Keratinocyte (primary cell): ENCODE results near the gene CNTNAP1. TPM values are rescaled to one million over a fixed set of nuclear protein-coding genes. Genes with fewer than 3 reads are reported as not detected.
"Not testable (repeated sequence)": the region's sequence is repeated elsewhere in the genome, so short reads cannot be mapped to it uniquely, and the experiment has no call there.

ENCODE experiments used
- DNase-seq: peaks from one replicate; pipeline ENCODE4 v3.0.0-alpha.2; 2011; ENCODE audit warnings: low read depth, missing footprints, low spot score
- FAIRE-seq: peaks from 2 replicates; lab custom pipeline; 2011; peaks lifted over from hg19 to GRCh38; lab: Jason Lieb, UNC
- H2AFZ ChIP-seq: 2 replicates; pipeline ENCODE4 v1.6.0; 2012; ENCODE audit warnings: low read length, control low read depth, inconsistent platforms; ENCODE audit not compliant: control insufficient read depth
- H3K27ac ChIP-seq: 2 replicates; pipeline ENCODE4 v1.5.1; 2011; ENCODE audit warnings: low read length; ENCODE audit not compliant: control insufficient read depth, insufficient read depth
- H3K27me3 ChIP-seq: 3 replicates; pipeline ENCODE4 v1.6.0; 2011; ENCODE audit warnings: low read length; ENCODE audit not compliant: control insufficient read depth, insufficient read depth; ENCODE audit errors: extremely low read depth
- H3K36me3 ChIP-seq, 2 experiments: 2 replicates in 1 of 2; 3 replicates in 1 of 2; pipeline ENCODE4 v1.5.1; 2011; ENCODE audit warnings: low read length in 2 of 2, mild to moderate bottlenecking in 1 of 2; ENCODE audit not compliant: control insufficient read depth in 2 of 2, insufficient read depth in 2 of 2; ENCODE audit errors: extremely low read depth in 1 of 2
- H3K4me1 ChIP-seq: 3 replicates; pipeline ENCODE4 v1.5.1; 2011; ENCODE audit warnings: low read length; ENCODE audit not compliant: control insufficient read depth, insufficient read depth; ENCODE audit errors: extremely low read depth
- H3K4me2 ChIP-seq: 3 replicates; pipeline ENCODE4 v1.6.0; 2011; ENCODE audit warnings: low read depth, low read length; ENCODE audit not compliant: control insufficient read depth, insufficient read depth; ENCODE audit errors: extremely low read depth
- H3K4me3 ChIP-seq, 3 experiments: fragments of 200-600 bp in 1 of 3; sonication (generic) in 1 of 3; 2 replicates in 2 of 3; 3 replicates in 1 of 3; pipeline ENCODE4 v1.5.1; 2011 to 2016; ENCODE audit warnings: low read length in 3 of 3, mild to moderate bottlenecking in 3 of 3, control low read depth in 2 of 3, inconsistent platforms in 1 of 3, low read depth in 1 of 3, mixed read lengths in 1 of 3, mixed run types in 1 of 3, moderate library complexity in 1 of 3; ENCODE audit not compliant: control insufficient read depth in 2 of 3, insufficient read depth in 2 of 3; ENCODE audit errors: extremely low read depth in 1 of 3
- H3K79me2 ChIP-seq: 2 replicates; pipeline ENCODE4 v1.6.0; 2012; ENCODE audit warnings: low read length; ENCODE audit not compliant: control insufficient read depth, insufficient read depth
- H3K9ac ChIP-seq: 3 replicates; pipeline ENCODE4 v1.6.0; 2011; ENCODE audit warnings: low read length; ENCODE audit not compliant: control insufficient read depth, insufficient read depth; ENCODE audit errors: extremely low read depth
- H3K9me1 ChIP-seq: 3 replicates; pipeline ENCODE4 v1.6.0; 2011; ENCODE audit warnings: low read length; ENCODE audit not compliant: control insufficient read depth, insufficient read depth; ENCODE audit errors: extremely low read depth
- H3K9me3 ChIP-seq: 2 replicates; pipeline ENCODE4 v1.5.1; 2012; ENCODE audit warnings: low read depth, low read length; ENCODE audit not compliant: control insufficient read depth
- H4K20me1 ChIP-seq: 3 replicates; pipeline ENCODE4 v1.6.0; 2011; ENCODE audit warnings: low read length; ENCODE audit not compliant: control insufficient read depth, insufficient read depth; ENCODE audit errors: extremely low read depth
- CTCF ChIP-seq, 3 experiments: IDR thresholded peaks in 1 of 3; conservative IDR thresholded peaks in 1 of 3; optimal IDR thresholded peaks in 1 of 3; 2 replicates in 2 of 3; 3 replicates in 1 of 3; pipeline versions ENCODE3 to v1.5.1; 2011; ENCODE audit warnings: low read length in 3 of 3, mild to moderate bottlenecking in 3 of 3, moderate library complexity in 2 of 3, control low read depth in 1 of 3, inconsistent platforms in 1 of 3; ENCODE audit not compliant: insufficient read depth in 2 of 3; ENCODE audit errors: extremely low read depth in 1 of 3
- EZH2 ChIP-seq: IDR thresholded peaks from one replicate; pipeline ENCODE4 v1.6.1; 2012; ENCODE audit warnings: inconsistent platforms, mild to moderate bottlenecking, low read length, moderate library complexity
- dilution Hi-C: fragments of 300-500 bp; cut with MboI; formaldehyde crosslinking; loops from one replicate; pipeline ENCODE4 v1.7.0; 2020; ENCODE audit warnings: low sequenced_read_pairs; ENCODE audit not compliant: extremely low pct_ligation_motif_present
- polyA plus RNA-seq, 5 experiments: library from polyadenylated mRNA; depleted of rRNA in 3 of 5; stranded (reverse) in 3 of 5; stranded (forward) in 1 of 5; unstranded in 1 of 5; fragments of >200 nt; gene quantifications; 1 replicate in 1 of 5; 2 replicates in 3 of 5; 3 replicates in 1 of 5; pipeline versions ENCODE4 v1.2.1 to v1.2.3, GENCODE V29; 2011 to 2012; ENCODE audit warnings: missing spikeins in 2 of 5, low read depth in 1 of 5, low replicate concordance in 1 of 5

CNTNAP1 gene
- polyA plus RNA-seq, 1 donor (not counting 4 experiments of a cell fraction or from before 2014, with no cell fraction given): 0.71 TPM

- H3K27me3 ChIP-seq: no peaks in the 10 kb centered on the region
- H3K9ac ChIP-seq: peak within 1 kb of the TSS; percentile 76
- TF ChIP-seq CTCF (optimal IDR thresholded peaks at IDR 0.05 in 1 of 3, IDR thresholded peaks at IDR 0.05 in 1 of 3, conservative IDR thresholded peaks at IDR 0.05 in 1 of 3; ENCODE audit: extremely low read depth in 1 of 3, insufficient read depth in 2 of 3, low read length in 3 of 3) (no peak), EZH2 (no peak)
- dilution Hi-C loops: no loop called here
- H3K79me2 ChIP-seq: no peaks in the 10 kb centered on the region
- H3K9me3 ChIP-seq: no peaks in the 10 kb centered on the region
- no peaks in the 10 kb centered on the region for H4K20me1 ChIP-seq
- DNase-seq: peak; percentile 82
- H3K27ac ChIP-seq: peak within 1 kb of the TSS; percentile 58
- peak within 1 kb of the TSS; percentile 71 to 81 (median 72) for H3K4me3 ChIP-seq
- H3K4me1 ChIP-seq: peaks cover 22% of the 10 kb centered on the region
- peak within 1 kb of the TSS; percentile 85 for H3K4me2 ChIP-seq
- peaks cover 2 to 11% of the 10 kb centered on the region in 2 experiments for H3K36me3 ChIP-seq
- FAIRE-seq: no peak
- H3K9me1 ChIP-seq: peaks cover 5% of the 10 kb centered on the region
- H2AFZ ChIP-seq: peak within 1 kb of the TSS; percentile 95
Observed at GRCh38 chr17:42659079-42659931, 23.0 kb upstream of the CNTNAP1 start, which contains the start of gene TUBG2. TSS of gene TUBG2 (plus strand) at chr17:42659284. CDS start at chr17:42659504, 220 bp downstream.

DNA sequence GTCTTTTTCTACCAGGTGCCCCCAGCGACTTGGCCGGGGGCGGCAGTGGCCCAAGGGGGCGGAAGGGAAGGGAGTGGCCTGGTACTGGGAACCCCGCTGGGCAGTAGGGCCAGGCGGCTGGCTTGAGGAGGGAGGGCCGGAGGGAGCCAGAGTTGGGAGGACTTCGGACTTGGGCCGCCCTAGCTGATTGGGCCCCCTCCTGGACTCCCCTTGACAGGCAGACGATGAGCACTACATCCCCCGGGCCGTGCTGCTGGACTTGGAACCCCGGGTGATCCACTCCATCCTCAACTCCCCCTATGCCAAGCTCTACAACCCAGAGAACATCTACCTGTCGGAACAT, 22.4 kb upstream of the CNTNAP1 start:
- DNase-seq, H2AFZ ChIP-seq, H3K79me2 ChIP-seq, H4K20me1 ChIP-seq, H3K9me3 ChIP-seq, H3K9me1 ChIP-seq, H3K27me3 ChIP-seq, FAIRE-seq: not testable (repeated sequence)
- peak overlapping the region; percentile 58 for H3K27ac ChIP-seq
- peaks cover 21% of the 10 kb centered on the region for H3K4me1 ChIP-seq
- H3K9ac ChIP-seq: peak overlapping the region; percentile 76
- H3K4me2 ChIP-seq: peak overlapping the region; percentile 85
- dilution Hi-C loops: loop anchor here (10.0 kb wide), 1 partner anchor 55 kb away; the partner anchor contains the start of genes RETREG3 and TUBG1
- peaks cover 2 to 11% of the 10 kb centered on the region in 2 experiments for H3K36me3 ChIP-seq
- peak overlapping the region; percentile 71 to 81 (median 72) for H3K4me3 ChIP-seq
